Spleen (tissue), 11 donors: ENCODE results near the gene RFTN1. TPM values are rescaled to one million over a fixed set of nuclear protein-coding genes. Genes with fewer than 3 reads are reported as not detected.

Source experiments
- DNase-seq: peaks from one replicate; pipeline ENCODE4 v3.0.0-alpha.2; 2020
- H3K27ac ChIP-seq, 8 donors: fragments of 200-600 bp; sonication (generic) in 7 of 8; 1 replicate in 4 of 8; 2 replicates in 4 of 8; pipeline versions ENCODE4 v1.5.0 to v1.8.0; 2016 to 2021; ENCODE audit warnings: inconsistent platforms in 4 of 8, mild to moderate bottlenecking in 4 of 8, moderate library complexity in 1 of 8
- H3K27me3 ChIP-seq, 7 donors: fragments of 200-600 bp; sonication (generic) in 6 of 7; replicated peaks in 1 of 7; 1 replicate in 4 of 7; 2 replicates in 3 of 7; pipeline versions ENCODE4 v1.5.0 to v1.8.0; 2016 to 2021; ENCODE audit warnings: inconsistent platforms in 3 of 7, mild to moderate bottlenecking in 1 of 7
- H3K36me3 ChIP-seq, 6 donors: fragments of 200-600 bp; sonication (generic) in 5 of 6; 1 replicate in 4 of 6; 2 replicates in 2 of 6; pipeline versions ENCODE4 v1.5.0 to v1.8.0; 2016 to 2021; ENCODE audit warnings: inconsistent platforms in 2 of 6
- H3K4me1 ChIP-seq, 6 donors: fragments of 200-600 bp; sonication (generic) in 5 of 6; 1 replicate in 3 of 6; 2 replicates in 3 of 6; pipeline versions ENCODE4 v1.5.0 to v1.8.0; 2016 to 2021; ENCODE audit warnings: inconsistent platforms in 3 of 6
- H3K4me3 ChIP-seq, 8 donors: fragments of 200-600 bp; sonication (generic) in 7 of 8; 1 replicate in 4 of 8; 2 replicates in 4 of 8; pipeline versions ENCODE4 v1.5.0 to v1.8.0; 2016 to 2021; ENCODE audit warnings: inconsistent platforms in 4 of 8, mild to moderate bottlenecking in 4 of 8, moderate library complexity in 2 of 8
- H3K9me3 ChIP-seq, 8 donors: fragments of 200-600 bp; sonication (generic) in 7 of 8; 1 replicate in 4 of 8; 2 replicates in 4 of 8; pipeline versions ENCODE4 v1.5.0 to v1.8.0; 2016 to 2021; ENCODE audit warnings: inconsistent platforms in 4 of 8
- CTCF ChIP-seq, 11 experiments: fragments of 200-600 bp in 7 of 11; fragments of 450-650 bp in 4 of 11; sonication (generic) in 4 of 11; IDR thresholded peaks in 8 of 11; conservative IDR thresholded peaks in 3 of 11; 1 replicate in 7 of 11; 2 replicates in 4 of 11; pipeline versions ENCODE4 v1.4.0 to v1.8.0; 2016 to 2021; ENCODE audit warnings: antibody characterized with exemption in 11 of 11, inconsistent platforms in 4 of 11, mild to moderate bottlenecking in 1 of 11
- POLR2A ChIP-seq, 3 donors: fragments of 450-650 bp; IDR thresholded peaks; one replicate each; pipeline ENCODE4 v1.5.1; 2017; ENCODE audit warnings: antibody characterized with exemption in 3 of 3, mild to moderate bottlenecking in 1 of 3
- POLR2AphosphoS5 ChIP-seq, 3 donors: sonication (generic); formaldehyde crosslinking; IDR thresholded peaks; one replicate each; pipeline ENCODE4 v1.5.1; 2017; ENCODE audit warnings: antibody characterized with exemption in 3 of 3
- WGBS, 5 donors: extraction: QIAGEN DNeasy Blood & Tissue Kit in 3 of 5; methylation state at CpG; one replicate each; pipeline versions ENCODE4 v1.1.5 to v1.1.7; 2013 to 2018; 5-methylcytosine and 5-hydroxymethylcytosine counted together
- intact Hi-C: fragments of 100-400 bp; cut with DNase I; formaldehyde crosslinking; loops from one replicate; pipeline ENCODE4 v1.15.0; 2023; ENCODE audit warnings: low total_unique reads
- polyA plus RNA-seq, 3 donors: library from polyadenylated mRNA; stranded (reverse); fragments of 200-250 nt; gene quantifications; one replicate each; pipeline ENCODE4 v1.2.1, GENCODE V29; 2013
- total RNA-seq, 7 donors: library from RNA; depleted of rRNA in 3 of 7; stranded (reverse); fragments of >200 nt in 3 of 7; fragmentation: NEBNext Ultra II Directional in 4 of 7; extraction: Animal tissue kit (Norgen Biotek cat#: 25700) in 4 of 7; gene quantifications; one replicate each; pipeline versions ENCODE4 v1.1.0 to v1.2.1, GENCODE V29; 2016 to 2021
- donor health status: healthy with polysubstance abuse.
- donor health status: DM: no; HTN: no; CAD: no; lungs with moderate emphysema.
- donor health status: DM: no; HTN: no; CAD: no.
- donor health status: Bipolar disorder and iron deficiency.
- donor health status: healthy.
- donor health status: DM: no; HTN: no; CAD: no.
- donor health status: DM: yes; HTN: yes; CAD: no.

The RFTN1 gene
- total and polyA plus RNA-seq, 10 donors, result 30.4 to 106 (median 75.3) TPM

- Histone ChIP-seq H3K27ac (peak overlapping the region in 7 of 8 donors; percentile 26 to 67 (median 56)), H3K9me3 (no peaks in the 10 kb centered on the region), H3K36me3 (no peaks in the 10 kb centered on the region), H3K4me1 (peaks cover 0 to 47% (median 17%) of the 10 kb centered on the region in 6 donors), H3K27me3 (no peaks in the 10 kb centered on the region), H3K4me3 (no peak overlapping the region)
- 62 to 85% (median 73%) methylated on average over 5 of the region's 5 CpGs for WGBS, 5 donors
- intact Hi-C loops, result no loop called here
- DNase-seq, result no peak
- no peak for TF ChIP-seq CTCF (IDR thresholded peaks at IDR 0.05 in 8 of 11, conservative IDR thresholded peaks at IDR 0.05 in 3 of 11)
- no peak for TF ChIP-seq POLR2A (IDR thresholded peaks at IDR 0.05)
- TF ChIP-seq POLR2AphosphoS5 (IDR thresholded peaks at IDR 0.05), result no peak
Observed at GRCh38 chr3:16417945-16418739, 95.4 kb downstream of the RFTN1 start.

- intact Hi-C loops, result no loop called here
- H3K4me3 ChIP-seq, result no peak overlapping the region
- H3K27me3 ChIP-seq, result no peaks in the 10 kb centered on the region
- no peaks in the 10 kb centered on the region for H3K36me3 ChIP-seq
- no peak for DNase-seq
- H3K9me3 ChIP-seq, result no peaks in the 10 kb centered on the region
- peak overlapping the region in 5 of 8 donors; percentile 6 to 67 (median 43) for H3K27ac ChIP-seq
- no peak for TF ChIP-seq POLR2A (IDR thresholded peaks at IDR 0.05)
- no peak for TF ChIP-seq CTCF (IDR thresholded peaks at IDR 0.05 in 8 of 11, conservative IDR thresholded peaks at IDR 0.05 in 3 of 11)
- WGBS, 5 donors, result 74 to 89% (median 81%) methylated on average over 3 of the region's 3 CpGs
- peaks cover 0 to 67% (median 25%) of the 10 kb centered on the region in 6 donors for H3K4me1 ChIP-seq
Observed at GRCh38 chr3:16415911-16416476, 97.5 kb downstream of the RFTN1 start.

GRCh38 chr3:16413321-16413720, 100.2 kb downstream of the RFTN1 start:
- no peak for DNase-seq
- H3K4me1 ChIP-seq, result peaks cover 0 to 49% (median 15%) of the 10 kb centered on the region in 6 donors
- H3K9me3 ChIP-seq, result no peaks in the 10 kb centered on the region
- no peak overlapping the region for H3K4me3 ChIP-seq
- H3K27me3 ChIP-seq, result no peaks in the 10 kb centered on the region
- intact Hi-C loops, result no loop called here
- H3K27ac ChIP-seq, result no peak overlapping the region
- H3K36me3 ChIP-seq, result peaks cover 2 to 11% (median 9%) of the 10 kb centered on the region in 6 donors
- no peak for TF ChIP-seq POLR2A (IDR thresholded peaks at IDR 0.05)
- no peak for TF ChIP-seq POLR2AphosphoS5 (IDR thresholded peaks at IDR 0.05)
- TF ChIP-seq CTCF (IDR thresholded peaks at IDR 0.05 in 8 of 11, conservative IDR thresholded peaks at IDR 0.05 in 3 of 11), result no peak
- WGBS, 5 donors, result 93 to 97% (median 94%) methylated on average over 2 of the region's 2 CpGs

GRCh38 chr3:16412192-16412800, 101.2 kb downstream of the RFTN1 start:
- intact Hi-C loops, result no loop called here
- H3K9me3 ChIP-seq, result no peaks in the 10 kb centered on the region
- H3K27ac ChIP-seq, result peak overlapping the region in 4 of 8 donors; percentile 12 to 28 (median 23)
- TF ChIP-seq CTCF (IDR thresholded peaks at IDR 0.05 in 8 of 11, conservative IDR thresholded peaks at IDR 0.05 in 3 of 11) (no peak), POLR2A (IDR thresholded peaks at IDR 0.05) (no peak), POLR2AphosphoS5 (IDR thresholded peaks at IDR 0.05) (no peak)
- no peaks in the 10 kb centered on the region for H3K27me3 ChIP-seq
- H3K4me1 ChIP-seq, result peaks cover 0 to 50% (median 18%) of the 10 kb centered on the region in 6 donors
- peaks cover 2 to 20% (median 12%) of the 10 kb centered on the region in 6 donors for H3K36me3 ChIP-seq
- H3K4me3 ChIP-seq, result no peak overlapping the region
- WGBS, 5 donors, result 81 to 97% (median 97%) methylated on average over 1 of the region's 1 CpG
- DNase-seq, result no peak
